K562 (cell line): ENCODE data around the gene ADGRB3. TPM values are rescaled to one million over a fixed set of nuclear protein-coding genes. Genes with fewer than 3 reads are reported as not detected.

Source experiments
- CC2D1A ChIP-seq: fragments of 450-650 bp; IDR thresholded peaks from 2 replicates; pipeline ENCODE4 v1.6.1; 2017; ENCODE audit warnings: mild to moderate bottlenecking
- DACH1 ChIP-seq: fragments of 450-650 bp; IDR thresholded peaks from 2 replicates; pipeline ENCODE4 v1.6.1; 2018; ENCODE audit not compliant: partially characterized antibody
- FIP1L1 ChIP-seq: fragments of 200-400 bp; formaldehyde crosslinking; IDR thresholded peaks from 2 replicates; pipeline ENCODE4 v1.6.1; 2018; ENCODE audit warnings: mild to moderate bottlenecking, low read depth, low read length; ENCODE audit not compliant: poor library complexity, severe bottlenecking
- FOSL1 ChIP-seq: fragments of 200-800 bp; sonication (Bioruptor generic); conservative IDR thresholded peaks from 2 replicates; pipeline ENCODE4 v1.6.1; 2016; ENCODE audit warnings: missing genetic modification characterization, missing compliant biosample characterization
- FOXA3 ChIP-seq, 2 experiments: fragments of 450-650 bp in 1 of 2; sonication (generic) in 1 of 2; formaldehyde crosslinking; IDR thresholded peaks in 1 of 2; conservative IDR thresholded peaks in 1 of 2; 2 replicates each; pipeline versions ENCODE4 v1.4.0 to v1.8.0; 2020 to 2022; ENCODE audit warnings: mild to moderate bottlenecking in 2 of 2, missing genetic modification reagents in 1 of 2
- KLF6 ChIP-seq: fragments of 250-450 bp; sonication (Bioruptor Pico); IDR thresholded peaks from 2 replicates; pipeline ENCODE4 v1.4.0; 2020; ENCODE audit warnings: mild to moderate bottlenecking, moderate library complexity, borderline replicate concordance
- MTA2 ChIP-seq: fragments of 450-650 bp; IDR thresholded peaks from 2 replicates; pipeline ENCODE4 v1.6.1; 2016; ENCODE audit warnings: low read depth
- PCBP2 ChIP-seq: fragments of 200-400 bp; formaldehyde crosslinking; IDR thresholded peaks from 2 replicates; pipeline ENCODE4 v1.6.1; 2018; ENCODE audit warnings: low read length, low read depth, mild to moderate bottlenecking, moderate library complexity; ENCODE audit not compliant: poor library complexity, severe bottlenecking
- PML ChIP-seq: IDR thresholded peaks from 2 replicates; pipeline ENCODE4 v1.6.1; 2012; ENCODE audit warnings: low read length, inconsistent platforms
- POLR3A ChIP-seq: IDR thresholded peaks from 2 replicates; pipeline ENCODE4 v1.6.1; 2011; ENCODE audit warnings: borderline replicate concordance, mild to moderate bottlenecking, moderate library complexity; ENCODE audit not compliant: insufficient read length, insufficient read depth; ENCODE audit errors: extremely low read depth
- RHOXF2B ChIP-seq: fragments of 250-450 bp; sonication (Bioruptor Pico); conservative IDR thresholded peaks from 2 replicates; pipeline ENCODE4 v1.5.1; 2021
- SMAD2 ChIP-seq: fragments of 150-350 bp; IDR thresholded peaks from 2 replicates; pipeline ENCODE4 v1.6.1; 2014; ENCODE audit warnings: low read depth, mild to moderate bottlenecking, low read length
- SPI1 ChIP-seq: IDR thresholded peaks from 2 replicates; pipeline ENCODE4 v1.6.1; 2011; ENCODE audit warnings: low read depth, low read length, control low read depth, borderline replicate concordance
- TCF7 ChIP-seq: sonication (generic); IDR thresholded peaks from 2 replicates; pipeline ENCODE4 v1.6.1; 2016; ENCODE audit warnings: antibody characterized with exemption, borderline replicate concordance
- THAP7 ChIP-seq: fragments of 250-450 bp; sonication (Bioruptor Pico); IDR thresholded peaks from 2 replicates; pipeline ENCODE4 v1.5.0; 2021
- ZNF444 ChIP-seq: fragments of 250-450 bp; sonication (Bioruptor Pico); IDR thresholded peaks from 2 replicates; pipeline ENCODE4 v1.4.0; 2020; ENCODE audit warnings: mild to moderate bottlenecking, moderate library complexity
- polyA plus RNA-seq, 8 experiments: library from polyadenylated mRNA; depleted of rRNA in 4 of 8; stranded (reverse) in 5 of 8; unstranded in 3 of 8; fragments of >200 nt; fragmentation: Nextera tagmentation in 2 of 8; fragmentation: Illumina TruSeq in 1 of 8; extraction: Ambion mirVana in 2 of 8; extraction: Trizol in 1 of 8; gene quantifications; 2 replicates each; pipeline versions ENCODE4 v1.2.1 to v1.2.3, GENCODE V29; 2011 to 2014; ENCODE audit warnings: inconsistent platforms in 1 of 8, missing spikeins in 1 of 8
- total RNA-seq, 7 experiments: library from RNA; depleted of rRNA in 6 of 7; stranded (reverse); fragments of >200 nt in 6 of 7; fragmentation: Illumina TruSeq in 2 of 7; extraction: Trizol in 2 of 7; gene quantifications; 2 replicates each; pipeline versions ENCODE4 v1.2.1 to v1.2.3, GENCODE V29; 2011 to 2021; ENCODE audit warnings: low replicate concordance in 1 of 7
- TF ChIP-seq, protein P1 (sequence below): fragments of 450-650 bp; IDR thresholded peaks from 2 replicates; pipeline ENCODE4 v1.7.1; 2018; ENCODE audit warnings: mild to moderate bottlenecking, low read depth; ENCODE audit not compliant: partially characterized antibody
- TF ChIP-seq, protein P2 (sequence below): sonication (generic); formaldehyde crosslinking; IDR thresholded peaks from 2 replicates; pipeline ENCODE4 v1.5.0; 2020; ENCODE audit warnings: missing genetic modification reagents
- TF ChIP-seq, protein P3 (sequence below): fragments of 250-450 bp; sonication (Bioruptor Pico); IDR thresholded peaks from 2 replicates; pipeline ENCODE4 v1.4.0; 2020; ENCODE audit warnings: mild to moderate bottlenecking, moderate library complexity

Gene ADGRB3
- total and polyA plus RNA-seq, 9 of the 15 experiments (the other 6 are each of a cell fraction or from before 2014, with no cell fraction given), result 0.90 to 7.8 (median 2.4) TPM

- TF ChIP-seq, protein P1, sequence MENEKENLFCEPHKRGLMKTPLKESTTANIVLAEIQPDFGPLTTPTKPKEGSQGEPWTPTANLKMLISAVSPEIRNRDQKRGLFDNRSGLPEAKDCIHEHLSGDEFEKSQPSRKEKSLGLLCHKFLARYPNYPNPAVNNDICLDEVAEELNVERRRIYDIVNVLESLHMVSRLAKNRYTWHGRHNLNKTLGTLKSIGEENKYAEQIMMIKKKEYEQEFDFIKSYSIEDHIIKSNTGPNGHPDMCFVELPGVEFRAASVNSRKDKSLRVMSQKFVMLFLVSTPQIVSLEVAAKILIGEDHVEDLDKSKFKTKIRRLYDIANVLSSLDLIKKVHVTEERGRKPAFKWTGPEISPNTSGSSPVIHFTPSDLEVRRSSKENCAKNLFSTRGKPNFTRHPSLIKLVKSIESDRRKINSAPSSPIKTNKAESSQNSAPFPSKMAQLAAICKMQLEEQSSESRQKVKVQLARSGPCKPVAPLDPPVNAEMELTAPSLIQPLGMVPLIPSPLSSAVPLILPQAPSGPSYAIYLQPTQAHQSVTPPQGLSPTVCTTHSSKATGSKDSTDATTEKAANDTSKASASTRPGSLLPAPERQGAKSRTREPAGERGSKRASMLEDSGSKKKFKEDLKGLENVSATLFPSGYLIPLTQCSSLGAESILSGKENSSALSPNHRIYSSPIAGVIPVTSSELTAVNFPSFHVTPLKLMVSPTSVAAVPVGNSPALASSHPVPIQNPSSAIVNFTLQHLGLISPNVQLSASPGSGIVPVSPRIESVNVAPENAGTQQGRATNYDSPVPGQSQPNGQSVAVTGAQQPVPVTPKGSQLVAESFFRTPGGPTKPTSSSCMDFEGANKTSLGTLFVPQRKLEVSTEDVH, result no peak
- TF ChIP-seq PML (peak; percentile 90), POLR3A (no peak), FOSL1 (tag) (peak; percentile 30; the same call in 1 of the 2 replicates), THAP7 (CRISPR knock-in tag) (no peak), SPI1 (no peak), FIP1L1 (no peak), ZNF444 (CRISPR knock-in tag) (no peak), CC2D1A (peak; percentile 77; the same call in 1 of the 2 replicates), RHOXF2B (no peak), FOXA3 (CRISPR knock-in tag; conservative IDR thresholded peaks at IDR 0.05 in 1 of 2, IDR thresholded peaks at IDR 0.05 in 1 of 2) (no peak), PCBP2 (no peak), KLF6 (no peak), TCF7 (no peak), DACH1 (peak; percentile 48), MTA2 (peak; percentile 82), SMAD2 (no peak)
- TF ChIP-seq, protein P2, sequence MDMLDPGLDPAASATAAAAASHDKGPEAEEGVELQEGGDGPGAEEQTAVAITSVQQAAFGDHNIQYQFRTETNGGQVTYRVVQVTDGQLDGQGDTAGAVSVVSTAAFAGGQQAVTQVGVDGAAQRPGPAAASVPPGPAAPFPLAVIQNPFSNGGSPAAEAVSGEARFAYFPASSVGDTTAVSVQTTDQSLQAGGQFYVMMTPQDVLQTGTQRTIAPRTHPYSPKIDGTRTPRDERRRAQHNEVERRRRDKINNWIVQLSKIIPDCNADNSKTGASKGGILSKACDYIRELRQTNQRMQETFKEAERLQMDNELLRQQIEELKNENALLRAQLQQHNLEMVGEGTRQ, result no peak
- TF ChIP-seq, protein P3, sequence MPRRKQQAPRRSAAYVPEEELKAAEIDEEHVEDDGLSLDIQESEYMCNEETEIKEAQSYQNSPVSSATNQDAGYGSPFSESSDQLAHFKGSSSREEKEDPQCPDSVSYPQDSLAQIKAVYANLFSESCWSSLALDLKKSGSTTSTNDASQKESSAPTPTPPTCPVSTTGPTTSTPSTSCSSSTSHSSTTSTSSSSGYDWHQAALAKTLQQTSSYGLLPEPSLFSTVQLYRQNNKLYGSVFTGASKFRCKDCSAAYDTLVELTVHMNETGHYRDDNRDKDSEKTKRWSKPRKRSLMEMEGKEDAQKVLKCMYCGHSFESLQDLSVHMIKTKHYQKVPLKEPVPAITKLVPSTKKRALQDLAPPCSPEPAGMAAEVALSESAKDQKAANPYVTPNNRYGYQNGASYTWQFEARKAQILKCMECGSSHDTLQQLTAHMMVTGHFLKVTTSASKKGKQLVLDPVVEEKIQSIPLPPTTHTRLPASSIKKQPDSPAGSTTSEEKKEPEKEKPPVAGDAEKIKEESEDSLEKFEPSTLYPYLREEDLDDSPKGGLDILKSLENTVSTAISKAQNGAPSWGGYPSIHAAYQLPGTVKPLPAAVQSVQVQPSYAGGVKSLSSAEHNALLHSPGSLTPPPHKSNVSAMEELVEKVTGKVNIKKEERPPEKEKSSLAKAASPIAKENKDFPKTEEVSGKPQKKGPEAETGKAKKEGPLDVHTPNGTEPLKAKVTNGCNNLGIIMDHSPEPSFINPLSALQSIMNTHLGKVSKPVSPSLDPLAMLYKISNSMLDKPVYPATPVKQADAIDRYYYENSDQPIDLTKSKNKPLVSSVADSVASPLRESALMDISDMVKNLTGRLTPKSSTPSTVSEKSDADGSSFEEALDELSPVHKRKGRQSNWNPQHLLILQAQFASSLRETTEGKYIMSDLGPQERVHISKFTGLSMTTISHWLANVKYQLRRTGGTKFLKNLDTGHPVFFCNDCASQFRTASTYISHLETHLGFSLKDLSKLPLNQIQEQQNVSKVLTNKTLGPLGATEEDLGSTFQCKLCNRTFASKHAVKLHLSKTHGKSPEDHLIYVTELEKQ (CRISPR knock-in tag), result no peak
Measured at GRCh38 chr6:68653074-68653705, 18.1 kb downstream of the ADGRB3 start (continued).
